Left lung (tissue), 10 donors: ENCODE results near the gene PRM1. TPM values are rescaled to one million over a fixed set of nuclear protein-coding genes. Genes with fewer than 3 reads are reported as not detected.

ENCODE experiments used
- ATAC-seq: fragments of 200-7000 bp; cut with Tn5 transposase; one replicate; pipeline ENCODE4 v1.9.1; 2020; ENCODE audit warnings: moderate library complexity
- DNase-seq, 4 donors: peaks; one replicate each; pipeline ENCODE4 v3.0.0-alpha.2; 2013 to 2020
- H3K27ac ChIP-seq, 2 donors: fragments of 200-600 bp; sonication (generic) in 1 of 2; one replicate each; pipeline versions ENCODE4 v1.5.0 to v1.8.0; 2020 to 2021
- H3K27me3 ChIP-seq, 2 donors: fragments of 200-600 bp; sonication (generic) in 1 of 2; one replicate each; pipeline versions ENCODE4 v1.5.0 to v1.8.0; 2020 to 2021
- H3K36me3 ChIP-seq, 2 donors: fragments of 200-600 bp; sonication (generic) in 1 of 2; one replicate each; pipeline versions ENCODE4 v1.5.0 to v1.8.0; 2020 to 2021
- H3K4me1 ChIP-seq, 2 donors: fragments of 200-600 bp; one replicate each; pipeline ENCODE4 v1.8.0; 2021
- H3K4me3 ChIP-seq, 2 donors: fragments of 200-600 bp; sonication (generic) in 1 of 2; one replicate each; pipeline versions ENCODE4 v1.5.0 to v1.8.0; 2020 to 2021; ENCODE audit warnings: mild to moderate bottlenecking in 1 of 2
- H3K9me3 ChIP-seq, 2 donors: fragments of 200-600 bp; sonication (generic) in 1 of 2; one replicate each; pipeline versions ENCODE4 v1.5.0 to v1.8.0; 2020 to 2021
- intact Hi-C, 2 donors: fragments of 100-400 bp; cut with DNase I; formaldehyde crosslinking; loops; one replicate each; pipeline versions ENCODE4 v1.11.2 to v1.14.2; 2022
- polyA plus RNA-seq, 6 donors: library from polyadenylated mRNA; unstranded; fragments of 120-200 nt; gene quantifications; one replicate each; pipeline ENCODE4 v1.2.1, GENCODE V29; 2013; ENCODE audit not compliant: insufficient read length in 6 of 6
- total RNA-seq, 2 donors: library from RNA; stranded (reverse); fragmentation: NEBNext Ultra II Directional; extraction: Animal tissue kit (Norgen Biotek cat#: 25700); gene quantifications; one replicate each; pipeline ENCODE4 v1.2.1, GENCODE V29; 2021
- TF ChIP-seq, protein P1 (sequence below), 2 donors: fragments of 200-600 bp; sonication (generic) in 1 of 2; IDR thresholded peaks; one replicate each; pipeline versions ENCODE4 v1.5.0 to v1.8.0; 2021; ENCODE audit warnings: antibody characterized with exemption in 2 of 2
- donor health status: DM: no; HTN: yes; CAD: no.
- donor health status: DM: no; HTN: no; CAD: no.

PRM1 gene
- total and polyA plus RNA-seq, 8 donors: 0.44 TPM; not detected in 7

DNA sequence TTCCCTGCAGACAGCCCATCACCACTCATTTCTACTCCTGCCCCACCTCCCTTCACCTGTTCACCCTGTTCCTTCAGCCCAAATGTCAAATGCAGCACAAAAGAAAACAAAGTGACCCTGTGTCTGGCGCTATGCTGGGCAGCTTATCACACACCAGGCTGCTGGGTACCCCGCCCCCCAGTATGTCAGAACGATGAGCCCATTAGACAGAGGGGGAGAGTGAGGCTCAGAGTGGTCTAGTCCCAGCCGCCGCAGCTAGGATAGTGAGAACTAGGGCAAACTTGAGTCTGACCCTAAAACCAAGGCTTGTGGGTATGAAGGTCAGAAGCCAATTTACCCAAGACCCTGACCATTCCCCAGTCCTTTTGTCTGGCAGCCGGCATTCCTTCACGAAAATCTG, 16.0 kb downstream of the PRM1 start:
- DNase-seq (no peak), ATAC-seq (peak; percentile 8)
- peaks cover 0 to 6% of the 10 kb centered on the region in 2 donors for H3K4me1 ChIP-seq
- intact Hi-C loops: no loop called here
- H3K27ac ChIP-seq: peak overlapping the region in 1 of 2 donors; percentile 1
- TF ChIP-seq, protein P1, sequence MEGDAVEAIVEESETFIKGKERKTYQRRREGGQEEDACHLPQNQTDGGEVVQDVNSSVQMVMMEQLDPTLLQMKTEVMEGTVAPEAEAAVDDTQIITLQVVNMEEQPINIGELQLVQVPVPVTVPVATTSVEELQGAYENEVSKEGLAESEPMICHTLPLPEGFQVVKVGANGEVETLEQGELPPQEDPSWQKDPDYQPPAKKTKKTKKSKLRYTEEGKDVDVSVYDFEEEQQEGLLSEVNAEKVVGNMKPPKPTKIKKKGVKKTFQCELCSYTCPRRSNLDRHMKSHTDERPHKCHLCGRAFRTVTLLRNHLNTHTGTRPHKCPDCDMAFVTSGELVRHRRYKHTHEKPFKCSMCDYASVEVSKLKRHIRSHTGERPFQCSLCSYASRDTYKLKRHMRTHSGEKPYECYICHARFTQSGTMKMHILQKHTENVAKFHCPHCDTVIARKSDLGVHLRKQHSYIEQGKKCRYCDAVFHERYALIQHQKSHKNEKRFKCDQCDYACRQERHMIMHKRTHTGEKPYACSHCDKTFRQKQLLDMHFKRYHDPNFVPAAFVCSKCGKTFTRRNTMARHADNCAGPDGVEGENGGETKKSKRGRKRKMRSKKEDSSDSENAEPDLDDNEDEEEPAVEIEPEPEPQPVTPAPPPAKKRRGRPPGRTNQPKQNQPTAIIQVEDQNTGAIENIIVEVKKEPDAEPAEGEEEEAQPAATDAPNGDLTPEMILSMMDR (IDR thresholded peaks at IDR 0.05): no peak
- H3K4me3 ChIP-seq: no peak overlapping the region
- no peaks in the 10 kb centered on the region for H3K27me3 ChIP-seq
- H3K36me3 ChIP-seq: no peaks in the 10 kb centered on the region
- H3K9me3 ChIP-seq: no peaks in the 10 kb centered on the region

DNA sequence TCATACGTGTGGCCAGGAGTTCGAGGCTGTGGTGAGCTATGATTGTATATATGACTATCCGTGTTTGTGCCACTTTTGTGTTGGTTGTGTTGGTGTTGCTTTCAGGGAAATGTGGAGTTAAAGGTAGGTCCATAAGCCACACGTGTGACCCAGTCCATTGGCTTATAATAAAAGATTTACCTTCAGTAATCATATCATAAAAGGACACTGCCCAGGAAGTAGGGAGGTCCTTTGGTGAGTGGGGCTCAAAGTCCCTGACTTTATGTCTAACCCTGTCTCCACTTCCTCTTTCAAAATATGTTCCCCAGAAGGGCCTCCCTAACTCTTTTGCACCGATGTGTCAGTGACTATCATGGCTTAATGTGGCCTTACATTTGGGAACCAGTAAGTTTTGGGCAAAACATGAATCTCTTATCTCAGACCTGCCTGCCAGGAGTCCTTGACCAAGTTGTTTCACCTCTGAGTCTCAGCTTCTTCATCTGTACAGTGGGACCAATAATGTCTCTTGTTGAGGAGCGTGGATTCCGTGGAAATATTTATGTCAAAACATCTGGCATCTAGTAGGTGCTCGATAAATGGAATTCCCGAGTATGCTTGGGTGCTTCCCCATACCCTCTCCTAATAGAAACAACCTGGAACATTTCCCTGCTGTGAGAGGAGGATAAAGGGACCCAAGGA, 16.8 kb downstream of the PRM1 start:
- Histone ChIP-seq H3K4me3 (no peak overlapping the region), H3K27ac (no peak overlapping the region), H3K9me3 (no peaks in the 10 kb centered on the region), H3K27me3 (no peaks in the 10 kb centered on the region), H3K4me1 (peaks cover 2 to 8% of the 10 kb centered on the region in 2 donors), H3K36me3 (no peaks in the 10 kb centered on the region)
- TF ChIP-seq, protein P1 (IDR thresholded peaks at IDR 0.05): no peak
- intact Hi-C loops: no loop called here
- ATAC-seq: no peak
- DNase-seq: no peak

GRCh38 chr16:11263737-11264136, 17.4 kb downstream of the PRM1 start:
- Histone ChIP-seq H3K36me3 (no peaks in the 10 kb centered on the region), H3K27me3 (no peaks in the 10 kb centered on the region), H3K4me3 (no peak overlapping the region), H3K4me1 (peaks cover 8 to 14% of the 10 kb centered on the region in 2 donors), H3K27ac (no peak overlapping the region), H3K9me3 (no peaks in the 10 kb centered on the region)
- TF ChIP-seq, protein P1 (IDR thresholded peaks at IDR 0.05): no peak
- intact Hi-C loops: no loop called here
- ATAC-seq (no peak), DNase-seq (no peak)

GRCh38 chr16:11262915-11263314, 18.2 kb downstream of the PRM1 start:
- DNase-seq (no peak), ATAC-seq (no peak)
- no peak overlapping the region for H3K4me3 ChIP-seq
- no peak overlapping the region for H3K27ac ChIP-seq
- no peaks in the 10 kb centered on the region for H3K27me3 ChIP-seq
- no peaks in the 10 kb centered on the region for H3K36me3 ChIP-seq
- no peaks in the 10 kb centered on the region for H3K9me3 ChIP-seq
- H3K4me1 ChIP-seq: peaks cover 10 to 21% of the 10 kb centered on the region in 2 donors
- TF ChIP-seq, protein P1 (IDR thresholded peaks at IDR 0.05): no peak
- intact Hi-C loops: no loop called here

GRCh38 chr16:11260596-11260966, 20.5 kb downstream of the PRM1 start:
- ATAC-seq: no peak
- intact Hi-C loops: no loop called here
- Histone ChIP-seq H3K27ac (no peak overlapping the region), H3K36me3 (no peaks in the 10 kb centered on the region), H3K4me1 (peaks cover 15 to 32% of the 10 kb centered on the region in 2 donors), H3K4me3 (no peak overlapping the region), H3K27me3 (no peaks in the 10 kb centered on the region), H3K9me3 (no peaks in the 10 kb centered on the region)
- no peak for DNase-seq
- TF ChIP-seq, protein P1 (IDR thresholded peaks at IDR 0.05): no peak
